Suprapubic skin (tissue), 4 donors: ENCODE results near the gene SEMA3A. TPM values are rescaled to one million over a fixed set of nuclear protein-coding genes. Genes with fewer than 3 reads are reported as not detected.

Experiments
- DNase-seq, 2 donors: peaks; one replicate each; pipeline ENCODE4 v3.0.0-alpha.2; 2019; ENCODE audit warnings: low spot score in 2 of 2
- H3K27ac ChIP-seq: fragments of 200-600 bp; sonication (generic); one replicate; pipeline ENCODE4 v1.5.1; 2019
- H3K27me3 ChIP-seq: fragments of 200-600 bp; sonication (generic); one replicate; pipeline ENCODE4 v1.5.1; 2019
- H3K36me3 ChIP-seq: fragments of 200-600 bp; sonication (generic); one replicate; pipeline ENCODE4 v1.5.1; 2019
- H3K4me1 ChIP-seq: fragments of 200-600 bp; sonication (generic); one replicate; pipeline ENCODE4 v1.5.1; 2019
- H3K4me3 ChIP-seq: fragments of 200-600 bp; sonication (generic); one replicate; pipeline ENCODE4 v1.5.1; 2019; ENCODE audit warnings: mild to moderate bottlenecking
- H3K9me3 ChIP-seq: fragments of 200-600 bp; sonication (generic); one replicate; pipeline ENCODE4 v1.5.1; 2019
- EP300 ChIP-seq: sonication (generic); formaldehyde crosslinking; IDR thresholded peaks from one replicate; pipeline ENCODE4 v1.6.1; 2017; ENCODE audit warnings: antibody characterized with exemption
- POLR2A ChIP-seq, 2 donors: fragments of 450-650 bp; IDR thresholded peaks; one replicate each; pipeline ENCODE4 v1.6.1; 2017; ENCODE audit warnings: antibody characterized with exemption in 2 of 2, mild to moderate bottlenecking in 2 of 2, moderate library complexity in 2 of 2
- POLR2AphosphoS5 ChIP-seq, 3 donors: sonication (generic); formaldehyde crosslinking; IDR thresholded peaks; one replicate each; pipeline ENCODE4 v1.6.1; 2017; ENCODE audit warnings: antibody characterized with exemption in 3 of 3
- WGBS: methylation state at CpG from one replicate; pipeline ENCODE4 v1.1.5; 2018; 5-methylcytosine and 5-hydroxymethylcytosine counted together
- total RNA-seq, 4 donors: library from RNA; depleted of rRNA; stranded (reverse); fragments of >200 nt; gene quantifications; one replicate each; pipeline ENCODE4 v1.1.0, GENCODE V29; 2016
- TF ChIP-seq, protein P1 (sequence below), 2 donors: fragments of 200-600 bp in 1 of 2; fragments of 450-650 bp in 1 of 2; sonication (generic) in 1 of 2; IDR thresholded peaks; one replicate each; pipeline ENCODE4 v1.5.1; 2016 to 2019; ENCODE audit warnings: antibody characterized with exemption in 2 of 2, mild to moderate bottlenecking in 1 of 2, moderate library complexity in 1 of 2

Gene SEMA3A
- total RNA-seq, 4 donors from 2014 or later: 1.1 to 7.3 (median 3.2) TPM

DNA sequence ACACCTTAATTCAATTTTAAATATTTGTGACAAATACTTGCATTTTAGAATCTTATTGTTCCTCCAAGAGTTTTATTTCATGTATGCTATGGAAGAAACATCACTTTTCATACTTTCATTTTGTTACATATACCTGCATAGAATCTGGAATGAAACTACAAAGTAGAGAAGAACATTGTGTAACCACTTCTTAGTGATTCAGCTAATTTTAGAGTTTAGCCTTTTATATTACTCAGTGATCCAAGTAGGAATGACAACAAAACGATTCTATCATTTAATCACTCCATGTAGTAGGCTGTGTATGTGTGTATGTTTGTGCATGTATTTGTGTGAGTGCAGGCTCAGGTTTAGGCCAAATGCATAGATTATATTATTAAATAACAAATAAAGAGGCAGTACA, 14.4 kb upstream of the SEMA3A start:
- H3K27me3 ChIP-seq: no peaks in the 10 kb centered on the region
- no peak overlapping the region for H3K27ac ChIP-seq
- H3K4me3 ChIP-seq: no peak overlapping the region
- H3K9me3 ChIP-seq: no peaks in the 10 kb centered on the region
- TF ChIP-seq, protein P1, sequence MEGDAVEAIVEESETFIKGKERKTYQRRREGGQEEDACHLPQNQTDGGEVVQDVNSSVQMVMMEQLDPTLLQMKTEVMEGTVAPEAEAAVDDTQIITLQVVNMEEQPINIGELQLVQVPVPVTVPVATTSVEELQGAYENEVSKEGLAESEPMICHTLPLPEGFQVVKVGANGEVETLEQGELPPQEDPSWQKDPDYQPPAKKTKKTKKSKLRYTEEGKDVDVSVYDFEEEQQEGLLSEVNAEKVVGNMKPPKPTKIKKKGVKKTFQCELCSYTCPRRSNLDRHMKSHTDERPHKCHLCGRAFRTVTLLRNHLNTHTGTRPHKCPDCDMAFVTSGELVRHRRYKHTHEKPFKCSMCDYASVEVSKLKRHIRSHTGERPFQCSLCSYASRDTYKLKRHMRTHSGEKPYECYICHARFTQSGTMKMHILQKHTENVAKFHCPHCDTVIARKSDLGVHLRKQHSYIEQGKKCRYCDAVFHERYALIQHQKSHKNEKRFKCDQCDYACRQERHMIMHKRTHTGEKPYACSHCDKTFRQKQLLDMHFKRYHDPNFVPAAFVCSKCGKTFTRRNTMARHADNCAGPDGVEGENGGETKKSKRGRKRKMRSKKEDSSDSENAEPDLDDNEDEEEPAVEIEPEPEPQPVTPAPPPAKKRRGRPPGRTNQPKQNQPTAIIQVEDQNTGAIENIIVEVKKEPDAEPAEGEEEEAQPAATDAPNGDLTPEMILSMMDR (IDR thresholded peaks at IDR 0.05): no peak
- TF ChIP-seq EP300 (no peak), POLR2AphosphoS5 (IDR thresholded peaks at IDR 0.05) (no peak), POLR2A (IDR thresholded peaks at IDR 0.05) (no peak)
- no peak for DNase-seq
- no peaks in the 10 kb centered on the region for H3K4me1 ChIP-seq
- WGBS: 58% methylated on average over 1 of the region's 1 CpG
- no peaks in the 10 kb centered on the region for H3K36me3 ChIP-seq

GRCh38 chr7:84207615-84208014, 13.0 kb upstream of the SEMA3A start:
- TF ChIP-seq POLR2A (IDR thresholded peaks at IDR 0.05) (no peak), EP300 (no peak), POLR2AphosphoS5 (IDR thresholded peaks at IDR 0.05) (no peak)
- TF ChIP-seq, protein P1 (IDR thresholded peaks at IDR 0.05): no peak
- H3K27me3 ChIP-seq: no peaks in the 10 kb centered on the region
- H3K9me3 ChIP-seq: no peaks in the 10 kb centered on the region
- H3K4me3 ChIP-seq: no peak overlapping the region
- 97% methylated on average over 2 of the region's 2 CpGs for WGBS
- no peak overlapping the region for H3K27ac ChIP-seq
- no peaks in the 10 kb centered on the region for H3K36me3 ChIP-seq
- no peaks in the 10 kb centered on the region for H3K4me1 ChIP-seq
- no peak for DNase-seq

DNA sequence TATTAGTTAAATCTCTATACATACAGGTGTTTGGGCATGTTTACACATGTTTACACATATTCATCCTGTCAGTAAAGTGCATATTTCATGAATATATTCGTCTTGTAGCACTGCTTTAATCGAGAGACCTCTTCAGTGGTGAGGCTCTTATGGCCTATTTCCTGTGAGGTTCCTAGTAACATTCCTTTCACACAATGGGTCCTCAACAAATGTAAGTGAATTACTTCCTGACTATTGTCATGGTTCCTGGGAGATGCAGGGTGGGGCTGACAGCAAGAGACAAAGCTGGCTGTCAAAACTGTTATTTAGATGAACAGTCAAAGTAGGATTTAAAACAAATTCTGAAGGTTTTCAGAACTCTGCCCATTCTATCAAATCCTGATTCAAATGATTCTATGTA, 12.4 kb upstream of the SEMA3A start:
- TF ChIP-seq EP300 (no peak), POLR2A (IDR thresholded peaks at IDR 0.05) (no peak), POLR2AphosphoS5 (IDR thresholded peaks at IDR 0.05) (no peak)
- TF ChIP-seq, protein P1 (IDR thresholded peaks at IDR 0.05): no peak
- no peak overlapping the region for H3K4me3 ChIP-seq
- WGBS: 65% methylated on average over 2 of the region's 2 CpGs
- H3K9me3 ChIP-seq: no peaks in the 10 kb centered on the region
- no peak for DNase-seq
- no peak overlapping the region for H3K27ac ChIP-seq
- H3K27me3 ChIP-seq: no peaks in the 10 kb centered on the region
- H3K4me1 ChIP-seq: no peaks in the 10 kb centered on the region
- H3K36me3 ChIP-seq: no peaks in the 10 kb centered on the region

DNA sequence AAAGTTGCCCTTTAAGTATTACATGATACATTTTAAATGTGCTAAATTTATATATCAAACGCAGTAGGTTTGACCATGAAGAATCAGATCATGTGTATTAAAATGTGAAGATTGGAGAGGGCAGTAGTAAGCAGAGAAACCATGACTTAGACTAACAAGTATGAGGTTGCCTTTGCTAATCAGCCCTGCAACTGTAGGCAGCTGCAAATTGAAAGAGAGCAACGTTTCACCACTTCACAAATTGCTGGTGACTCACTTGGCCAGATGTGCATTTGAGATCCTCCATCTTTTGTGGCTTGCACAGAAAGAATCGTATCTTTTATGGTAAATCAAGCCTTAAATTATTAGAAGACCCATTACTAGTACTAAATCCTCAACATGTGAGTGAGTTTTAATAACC, 10.1 kb upstream of the SEMA3A start:
- Histone ChIP-seq H3K4me1 (no peaks in the 10 kb centered on the region), H3K4me3 (no peak overlapping the region), H3K9me3 (no peaks in the 10 kb centered on the region), H3K27me3 (no peaks in the 10 kb centered on the region), H3K27ac (no peak overlapping the region), H3K36me3 (no peaks in the 10 kb centered on the region)
- WGBS: 51% methylated on average over 3 of the region's 3 CpGs
- DNase-seq: no peak
- no peak for TF ChIP-seq POLR2A (IDR thresholded peaks at IDR 0.05)
- TF ChIP-seq, protein P1 (IDR thresholded peaks at IDR 0.05): no peak
- TF ChIP-seq POLR2AphosphoS5 (IDR thresholded peaks at IDR 0.05): no peak
- no peak for TF ChIP-seq EP300

DNA sequence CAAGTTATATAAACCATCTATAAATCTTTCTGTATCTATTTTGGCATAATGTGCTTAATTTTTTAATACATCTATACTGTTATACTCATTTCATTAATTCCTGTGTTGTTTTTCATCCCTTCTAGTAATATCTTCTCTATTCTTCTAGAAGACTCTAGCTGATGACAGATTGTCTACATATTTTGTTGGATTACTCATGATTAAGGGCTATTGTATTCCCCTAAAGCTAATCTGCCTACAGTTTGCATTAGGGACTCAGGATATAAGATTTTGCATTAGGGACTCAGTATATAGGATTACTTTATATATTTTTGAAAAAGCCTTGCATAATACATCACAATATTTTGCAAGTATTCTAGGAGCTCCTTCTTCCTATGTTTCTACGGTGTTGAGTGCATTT, 8.3 kb upstream of the SEMA3A start:
- Histone ChIP-seq H3K27me3 (no peaks in the 10 kb centered on the region), H3K36me3 (no peaks in the 10 kb centered on the region), H3K27ac (no peak overlapping the region), H3K4me3 (no peak overlapping the region), H3K4me1 (no peaks in the 10 kb centered on the region), H3K9me3 (no peaks in the 10 kb centered on the region)
- TF ChIP-seq, protein P1 (IDR thresholded peaks at IDR 0.05): no peak
- TF ChIP-seq POLR2AphosphoS5 (IDR thresholded peaks at IDR 0.05): no peak
- TF ChIP-seq EP300: no peak
- no peak for TF ChIP-seq POLR2A (IDR thresholded peaks at IDR 0.05)
- DNase-seq: no peak
- 100% methylated on average over 1 of the region's 1 CpG for WGBS
